SIG-M5 (cell line): Measurements from ENCODE around the gene SCAMP5.

ENCODE experiments used
- DNase-seq: peaks from one replicate; lab custom pipeline; 2025; lab: John Stamatoyannopoulos, UW

Gene SCAMP5

GRCh38 chr15:75048394-75048793 is 53.0 kb downstream of the SCAMP5 start:
- DNase-seq = no peak

GRCh38 chr15:75049392-75049791 is 54.0 kb downstream of the SCAMP5 start:
- DNase-seq = no peak

GRCh38 chr15:75050283-75050682 is 54.9 kb downstream of the SCAMP5 start:
- DNase-seq = no peak

- no peak for DNase-seq
These were observed 55.8 kb downstream of the SCAMP5 start for GRCh38 chr15:75051191-75051608.

GRCh38 chr15:75051711-75052110 is 56.3 kb downstream of the SCAMP5 start:
- DNase-seq = no peak

- DNase-seq = no peak
These were observed 57.8 kb downstream of the SCAMP5 start for GRCh38 chr15:75052972-75053747.

GRCh38 chr15:75053748-75054125 is 58.4 kb downstream of the SCAMP5 start:
- no peak for DNase-seq

GRCh38 chr15:75054172-75054897 is 59.0 kb downstream of the SCAMP5 start:
- DNase-seq = no peak

GRCh38 chr15:75056036-75056435 is 60.7 kb downstream of the SCAMP5 start:
- no peak for DNase-seq

GRCh38 chr15:75058127-75058905 is 63.0 kb downstream of the SCAMP5 start:
- DNase-seq = no peak

- DNase-seq = no peak
These were observed 64.2 kb downstream of the SCAMP5 start for GRCh38 chr15:75059607-75060006.

GRCh38 chr15:75061272-75061671 is 65.9 kb downstream of the SCAMP5 start:
- DNase-seq = peak; percentile 5

GRCh38 chr15:75062706-75063105 is 67.3 kb downstream of the SCAMP5 start:
- no peak for DNase-seq

GRCh38 chr15:75063338-75063737 is 68.0 kb downstream of the SCAMP5 start:
- DNase-seq = no peak

- DNase-seq = no peak
These were observed 68.5 kb downstream of the SCAMP5 start for GRCh38 chr15:75063889-75064288.

GRCh38 chr15:75064846-75065245 is 69.5 kb downstream of the SCAMP5 start:
- no peak for DNase-seq

- no peak for DNase-seq
These were observed 70.1 kb downstream of the SCAMP5 start for GRCh38 chr15:75065467-75065850.

- DNase-seq = no peak
These were observed 70.6 kb downstream of the SCAMP5 start for GRCh38 chr15:75065851-75066509.

- DNase-seq = no peak
These were observed 71.9 kb downstream of the SCAMP5 start for GRCh38 chr15:75067123-75067830.

GRCh38 chr15:75068748-75069147 is 73.4 kb downstream of the SCAMP5 start:
- DNase-seq = no peak

- DNase-seq = no peak
These were observed 74.0 kb downstream of the SCAMP5 start for GRCh38 chr15:75069301-75069925.
